Activated naive CD8-positive, alpha-beta T cell treated with anti-CD3 and anti-CD28 coated beads, Interleukin-2, amount 10 ng/mL, durations not matched to agents 7 days and 5 days (primary cell): ENCODE results near the gene PIP5K1B. TPM values are rescaled to one million over a fixed set of nuclear protein-coding genes. Genes with fewer than 3 reads are reported as not detected.
A peak's percentile ranks its signal among the peaks of the same experiment; 100 is the strongest.

Source experiments
- ATAC-seq: fragments of 150-1000 bp; cut with Tn5 transposase; one replicate; pipeline ENCODE4 v1.10.0; 2021; ENCODE audit warnings: low read depth, moderate library complexity
- POLR2A ChIA-PET: fragments of 350-600 bp; sonication (Branson Sonifier 250); formaldehyde crosslinking; loops from one replicate; lab custom pipeline; 2021; ENCODE audit warnings: antibody characterized with exemption; lab: Charles Lee
- DNase-seq: peaks from one replicate; pipeline ENCODE4 v3.0.0; 2021
- H3K27ac Mint-ChIP-seq: one replicate; pipeline ENCODE4 v1.8.0; 2022; ENCODE audit warnings: mild to moderate bottlenecking, mixed read lengths
- H3K27me3 Mint-ChIP-seq: one replicate; pipeline ENCODE4 v1.8.0; 2022; ENCODE audit warnings: mild to moderate bottlenecking, moderate library complexity, mixed read lengths
- H3K36me3 Mint-ChIP-seq: one replicate; pipeline ENCODE4 v1.8.0; 2021; ENCODE audit warnings: mild to moderate bottlenecking, mixed read lengths
- H3K4me1 Mint-ChIP-seq: one replicate; pipeline ENCODE4 v1.8.0; 2021; ENCODE audit warnings: mixed read lengths
- H3K4me3 Mint-ChIP-seq: one replicate; pipeline ENCODE4 v1.8.0; 2022; ENCODE audit warnings: mild to moderate bottlenecking, moderate library complexity, mixed read lengths
- H3K9me3 Mint-ChIP-seq: one replicate; pipeline ENCODE4 v1.8.0; 2021; ENCODE audit warnings: mixed read lengths
- total RNA-seq, 2 experiments: library from RNA; stranded (reverse); gene quantifications; one replicate each; pipeline ENCODE4 v1.2.3, GENCODE V29; 2021

PIP5K1B gene
- total RNA-seq, 2 experiments from 2014 or later: 0.36 TPM; not detected in 1

- no peaks in the 10 kb centered on the region for H3K36me3 Mint-ChIP-seq
- H3K4me3 Mint-ChIP-seq: no peak overlapping the region
- peaks cover 5% of the 10 kb centered on the region for H3K4me1 Mint-ChIP-seq
- no peak overlapping the region for H3K27ac Mint-ChIP-seq
- no peak for DNase-seq
- H3K9me3 Mint-ChIP-seq: no peaks in the 10 kb centered on the region
- peaks cover 2% of the 10 kb centered on the region for H3K27me3 Mint-ChIP-seq
- POLR2A ChIA-PET: no interaction called here
- peak; percentile 45 for ATAC-seq
Observed at GRCh38 chr9:68802525-68803015, 97.5 kb downstream of the PIP5K1B start.

- Mint-ChIP-seq H3K36me3 (no peaks in the 10 kb centered on the region), H3K27ac (no peak overlapping the region), H3K4me1 (no peaks in the 10 kb centered on the region), H3K27me3 (peaks cover 3% of the 10 kb centered on the region), H3K9me3 (no peaks in the 10 kb centered on the region), H3K4me3 (no peak overlapping the region)
- no peak for ATAC-seq
- no peak for DNase-seq
- POLR2A ChIA-PET: no interaction called here
Observed at GRCh38 chr9:68804911-68805889, 100.2 kb downstream of the PIP5K1B start.

- ATAC-seq (no peak), DNase-seq (no peak)
- Mint-ChIP-seq H3K4me1 (no peaks in the 10 kb centered on the region), H3K27me3 (peaks cover 3% of the 10 kb centered on the region), H3K27ac (no peak overlapping the region), H3K36me3 (no peaks in the 10 kb centered on the region), H3K9me3 (no peaks in the 10 kb centered on the region), H3K4me3 (no peak overlapping the region)
- POLR2A ChIA-PET: no interaction called here
Observed at GRCh38 chr9:68805890-68806517, 101.0 kb downstream of the PIP5K1B start.

GRCh38 chr9:68808338-68808890 is 103.4 kb downstream of the PIP5K1B start:
- Mint-ChIP-seq H3K4me3 (no peak overlapping the region), H3K9me3 (no peaks in the 10 kb centered on the region), H3K27me3 (peaks cover 5% of the 10 kb centered on the region), H3K36me3 (no peaks in the 10 kb centered on the region), H3K4me1 (no peaks in the 10 kb centered on the region), H3K27ac (no peak overlapping the region)
- ATAC-seq (no peak), DNase-seq (no peak)
- POLR2A ChIA-PET: no interaction called here

GRCh38 chr9:68817079-68817875 is 112.2 kb downstream of the PIP5K1B start:
- ATAC-seq: no peak
- POLR2A ChIA-PET: no interaction called here
- peaks cover 11% of the 10 kb centered on the region for H3K27me3 Mint-ChIP-seq

GRCh38 chr9:68819065-68819464 is 114.0 kb downstream of the PIP5K1B start:
- no peaks in the 10 kb centered on the region for H3K36me3 Mint-ChIP-seq
- ATAC-seq (no peak), DNase-seq (no peak)
- H3K9me3 Mint-ChIP-seq: no peaks in the 10 kb centered on the region
- no peaks in the 10 kb centered on the region for H3K4me1 Mint-ChIP-seq
- no peak overlapping the region for H3K4me3 Mint-ChIP-seq
- peaks cover 9% of the 10 kb centered on the region for H3K27me3 Mint-ChIP-seq
- POLR2A ChIA-PET: no interaction called here
- H3K27ac Mint-ChIP-seq: no peak overlapping the region

More at GRCh38 chr9:68817079-68817875, 112.2 kb downstream of the PIP5K1B start:
- H3K4me1 Mint-ChIP-seq: no peaks in the 10 kb centered on the region
- no peak for DNase-seq
- no peak overlapping the region for H3K27ac Mint-ChIP-seq
- H3K9me3 Mint-ChIP-seq: no peaks in the 10 kb centered on the region
- no peaks in the 10 kb centered on the region for H3K36me3 Mint-ChIP-seq
- H3K4me3 Mint-ChIP-seq: no peak overlapping the region

GRCh38 chr9:68821911-68822310 is 116.9 kb downstream of the PIP5K1B start:
- POLR2A ChIA-PET: no interaction called here
- Mint-ChIP-seq H3K4me1 (no peaks in the 10 kb centered on the region), H3K27ac (no peak overlapping the region), H3K36me3 (no peaks in the 10 kb centered on the region), H3K9me3 (no peaks in the 10 kb centered on the region), H3K4me3 (no peak overlapping the region), H3K27me3 (peaks cover 7% of the 10 kb centered on the region)
- no peak for DNase-seq
- ATAC-seq: no peak

- POLR2A ChIA-PET: no interaction called here
- no peaks in the 10 kb centered on the region for H3K36me3 Mint-ChIP-seq
Observed at GRCh38 chr9:68822596-68823165, 117.6 kb downstream of the PIP5K1B start.

GRCh38 chr9:68825762-68826472 is 120.9 kb downstream of the PIP5K1B start:
- H3K27me3 Mint-ChIP-seq: peaks cover 2% of the 10 kb centered on the region

More at GRCh38 chr9:68822596-68823165, 117.6 kb downstream of the PIP5K1B start:
- Mint-ChIP-seq H3K27me3 (peaks cover 7% of the 10 kb centered on the region), H3K4me1 (no peaks in the 10 kb centered on the region), H3K27ac (no peak overlapping the region), H3K9me3 (no peaks in the 10 kb centered on the region), H3K4me3 (no peak overlapping the region)
- DNase-seq (no peak), ATAC-seq (no peak)

GRCh38 chr9:68827837-68828744 is 123.1 kb downstream of the PIP5K1B start:
- no peaks in the 10 kb centered on the region for H3K4me1 Mint-ChIP-seq

More at GRCh38 chr9:68825762-68826472, 120.9 kb downstream of the PIP5K1B start:
- POLR2A ChIA-PET: no interaction called here
- no peaks in the 10 kb centered on the region for H3K9me3 Mint-ChIP-seq
- H3K4me1 Mint-ChIP-seq: no peaks in the 10 kb centered on the region
- ATAC-seq: no peak
- no peak overlapping the region for H3K27ac Mint-ChIP-seq
- H3K4me3 Mint-ChIP-seq: no peak overlapping the region
- no peaks in the 10 kb centered on the region for H3K36me3 Mint-ChIP-seq
- DNase-seq: no peak

GRCh38 chr9:68832101-68832500 is 127.1 kb downstream of the PIP5K1B start:
- H3K36me3 Mint-ChIP-seq: no peaks in the 10 kb centered on the region
- POLR2A ChIA-PET: no interaction called here
- no peak overlapping the region for H3K4me3 Mint-ChIP-seq
- no peak for DNase-seq
- H3K4me1 Mint-ChIP-seq: no peaks in the 10 kb centered on the region
- peaks cover 5% of the 10 kb centered on the region for H3K27me3 Mint-ChIP-seq
- ATAC-seq: no peak
- H3K9me3 Mint-ChIP-seq: no peaks in the 10 kb centered on the region
- no peak overlapping the region for H3K27ac Mint-ChIP-seq

More at GRCh38 chr9:68827837-68828744, 123.1 kb downstream of the PIP5K1B start:
- Mint-ChIP-seq H3K27me3 (peaks cover 2% of the 10 kb centered on the region), H3K9me3 (no peaks in the 10 kb centered on the region), H3K27ac (no peak overlapping the region), H3K36me3 (no peaks in the 10 kb centered on the region), H3K4me3 (no peak overlapping the region)
- DNase-seq (no peak), ATAC-seq (no peak)
- POLR2A ChIA-PET: no interaction called here
